GM21381 (cell line): Measurements from ENCODE around the gene GRM7.

Experiments
- ATAC-seq: cut with Tn5 transposase; IDR thresholded peaks from one replicate; pipeline ENCODE4 v1.9.1; 2021; ENCODE audit warnings: mild to moderate bottlenecking, moderate library complexity; ENCODE audit not compliant: unreplicated experiment

GRM7 gene

GRCh38 chr3:7215706-7216105, 354.8 kb downstream of the GRM7 start:
- ATAC-seq = no peak

- ATAC-seq = no peak
These were observed 365.5 kb downstream of the GRM7 start for GRCh38 chr3:7226393-7226792.

GRCh38 chr3:7238565-7239295, 377.8 kb downstream of the GRM7 start:
- no peak for ATAC-seq

DNA sequence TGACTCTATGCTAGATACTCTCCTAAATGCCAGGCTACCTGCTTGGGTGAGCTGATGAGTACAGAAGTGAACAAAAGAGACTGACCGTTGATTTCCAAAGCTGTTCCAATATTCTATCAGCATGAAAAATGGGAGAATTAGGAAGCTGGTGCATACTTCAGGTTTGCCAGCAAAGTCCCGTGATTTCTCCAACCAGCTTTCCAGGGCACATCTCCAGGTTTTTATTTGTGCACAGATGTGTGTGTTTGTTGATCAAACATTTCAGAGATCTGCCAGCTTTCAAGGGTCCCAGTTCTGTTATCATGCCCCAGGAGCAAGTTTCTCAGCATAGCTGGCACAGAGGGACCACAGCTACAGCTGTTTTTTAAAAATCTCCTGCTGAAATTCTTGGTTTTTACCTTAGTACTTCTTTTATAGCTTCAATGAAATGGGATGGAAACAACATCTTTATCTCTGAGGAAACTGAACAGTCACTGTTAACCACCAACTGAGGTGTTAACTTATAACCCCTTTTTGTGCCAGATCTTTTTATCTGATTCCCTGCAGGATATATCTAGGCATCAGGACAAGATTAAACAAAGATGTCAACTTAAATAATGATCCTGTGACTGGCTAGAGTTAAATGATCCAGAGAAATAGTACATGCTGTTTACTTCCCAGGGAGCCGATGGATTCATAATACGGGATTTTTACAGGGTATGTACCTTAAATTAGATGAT, 380.8 kb downstream of the GRM7 start:
- ATAC-seq = no peak

DNA sequence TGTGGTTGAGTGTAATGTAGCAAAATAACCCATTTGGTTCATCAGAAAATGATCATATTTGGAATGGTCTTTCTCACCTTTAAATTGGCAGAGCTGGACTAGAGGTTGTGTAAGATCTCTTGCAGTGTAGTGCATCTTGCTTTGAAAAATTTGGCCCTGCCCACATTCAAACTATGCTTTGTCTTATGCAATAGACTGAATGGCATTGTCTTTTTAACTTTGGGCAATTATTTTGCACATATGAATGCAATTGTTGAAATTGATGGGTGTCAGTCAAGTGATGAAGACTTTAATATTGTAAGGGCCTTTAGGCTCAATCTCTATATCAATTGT, 381.4 kb downstream of the GRM7 start:
- no peak for ATAC-seq

GRCh38 chr3:7249493-7250076, 388.7 kb downstream of the GRM7 start:
- ATAC-seq = no peak

DNA sequence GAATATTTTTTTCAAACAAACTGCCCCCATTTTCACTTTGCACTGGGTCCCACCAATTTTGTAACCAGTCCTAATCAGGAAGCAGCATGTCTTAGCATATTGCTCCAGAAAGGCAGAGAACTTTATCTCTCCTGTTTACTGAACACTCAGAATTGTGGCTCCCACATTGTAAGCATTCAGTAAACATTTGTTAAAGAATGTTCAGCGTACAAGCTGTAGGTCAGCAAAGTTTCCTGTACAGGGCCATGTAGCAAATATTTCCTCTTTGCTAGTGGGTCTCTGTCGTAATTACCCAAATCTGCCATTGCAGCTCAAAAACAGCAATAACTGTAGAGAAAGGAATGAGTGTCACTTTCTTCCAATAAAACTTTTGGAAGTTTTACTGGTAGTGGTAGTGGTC, 393.3 kb downstream of the GRM7 start:
- ATAC-seq = no peak

- no peak for ATAC-seq
These were observed 400.1 kb downstream of the GRM7 start for GRCh38 chr3:7260975-7261374.

DNA sequence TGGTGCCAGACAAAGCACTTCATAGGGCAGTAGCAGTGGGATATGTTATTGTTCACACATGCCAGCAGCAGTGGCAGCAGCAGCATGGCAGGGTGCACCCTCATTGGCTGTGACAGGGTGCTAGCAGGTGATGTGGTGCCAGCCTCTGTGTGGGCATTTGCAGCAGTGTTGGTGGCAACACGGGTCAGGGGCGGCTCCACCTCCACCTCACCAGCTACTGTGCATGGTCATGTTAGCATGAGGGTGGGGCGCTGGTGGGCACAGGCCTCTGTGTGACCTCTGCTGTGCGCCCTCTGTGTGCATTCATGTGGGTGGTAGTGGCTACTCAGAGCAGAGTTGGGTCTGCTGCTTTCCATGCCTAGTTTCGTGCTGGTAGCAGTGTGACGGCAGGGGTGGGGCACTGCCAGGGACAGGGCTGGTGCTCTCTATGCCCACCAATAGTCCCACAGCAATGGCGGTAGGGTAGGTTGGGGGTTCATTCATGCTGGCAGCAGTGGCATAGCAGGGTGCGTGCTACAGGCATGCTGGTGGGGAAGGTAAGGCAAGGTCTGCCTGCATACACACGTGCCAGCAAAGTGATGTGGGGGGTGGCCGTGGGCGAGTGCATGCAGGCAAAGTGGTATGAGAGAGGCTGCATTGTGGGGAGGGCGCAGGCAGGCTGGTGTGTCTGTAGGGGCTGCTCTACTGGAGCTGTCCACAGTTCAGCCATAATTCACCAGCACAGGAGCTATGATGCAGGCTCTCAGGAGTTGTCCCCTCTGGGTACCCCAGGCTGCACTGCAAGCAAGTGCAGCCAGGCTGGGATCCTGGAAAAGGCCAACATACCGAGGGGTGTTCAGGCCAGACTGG, 402.7 kb downstream of the GRM7 start:
- ATAC-seq = no peak

DNA sequence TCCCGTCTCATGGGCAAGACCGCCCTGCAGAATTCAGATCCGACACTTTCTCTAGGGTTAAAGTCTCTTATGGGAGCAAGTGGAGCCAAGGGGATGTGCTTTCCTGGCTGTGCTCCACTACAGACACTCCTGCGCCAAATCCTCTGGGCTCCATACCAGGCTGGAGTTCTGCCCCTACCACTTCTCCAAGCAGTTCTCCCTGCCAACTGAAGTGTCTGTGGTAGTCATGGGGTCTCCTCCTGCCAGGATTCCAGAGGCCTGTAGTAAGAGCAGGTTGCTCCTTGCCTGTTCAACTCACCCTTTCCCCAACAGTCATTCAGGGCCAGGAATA, 403.2 kb downstream of the GRM7 start:
- no peak for ATAC-seq

- ATAC-seq = no peak
These were observed 404.8 kb downstream of the GRM7 start for GRCh38 chr3:7265736-7266135.

DNA sequence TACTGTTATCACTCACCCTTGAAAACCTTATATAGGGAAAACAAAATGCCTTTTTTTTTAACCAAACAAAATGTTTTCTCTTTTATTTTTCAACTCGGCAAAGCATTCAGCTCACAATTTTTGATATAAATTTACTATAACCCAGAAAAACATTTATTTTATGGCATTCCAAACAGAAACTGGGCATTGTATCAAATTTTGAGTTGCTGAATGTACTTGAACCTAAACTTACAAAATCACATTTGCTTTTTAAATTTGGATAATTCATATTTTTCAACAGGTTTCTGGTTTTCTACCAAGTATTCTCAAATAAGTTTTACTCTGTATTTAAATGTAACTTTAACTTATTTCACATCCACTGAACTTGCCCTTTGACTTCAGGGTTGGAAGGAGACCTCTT, 405.6 kb downstream of the GRM7 start:
- ATAC-seq = no peak

DNA sequence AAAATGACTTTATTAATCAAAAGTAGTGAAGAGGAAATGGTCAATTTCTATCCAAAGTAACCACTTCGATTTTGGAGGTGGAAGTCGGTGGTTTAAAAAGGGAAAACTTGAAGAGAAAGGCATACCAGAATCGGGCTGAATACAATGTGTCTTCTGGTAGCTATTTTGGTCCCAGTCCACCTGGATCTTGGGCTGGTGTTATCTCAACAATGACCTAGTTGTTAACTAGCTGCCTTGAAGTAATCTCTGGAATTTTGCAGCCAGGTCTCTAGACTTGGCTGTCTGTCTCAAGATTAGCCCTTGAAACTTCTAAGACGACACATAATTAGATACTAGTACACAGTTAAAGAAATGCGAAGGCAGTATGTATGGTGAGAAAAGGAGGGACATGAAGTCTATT, 409.8 kb downstream of the GRM7 start:
- no peak for ATAC-seq

DNA sequence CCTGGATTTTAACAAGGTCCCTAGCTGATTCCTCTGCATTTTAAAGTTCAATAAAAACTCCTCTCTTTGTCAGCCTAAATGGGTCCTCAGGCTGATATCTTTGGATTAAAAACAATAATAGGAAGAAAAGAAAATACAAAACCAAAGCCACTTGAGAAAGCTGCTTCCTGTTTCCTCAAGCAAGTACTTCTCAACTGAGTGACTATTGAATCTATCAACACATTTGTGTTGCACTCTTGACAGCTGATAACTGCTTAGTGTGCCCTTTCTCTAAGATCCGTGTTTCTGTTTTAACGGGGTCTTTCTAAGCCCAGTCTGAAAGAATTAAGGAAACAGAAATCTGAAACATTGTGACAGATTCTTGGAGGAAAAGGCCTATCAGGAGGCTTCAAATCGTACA, 410.7 kb downstream of the GRM7 start:
- ATAC-seq = no peak

DNA sequence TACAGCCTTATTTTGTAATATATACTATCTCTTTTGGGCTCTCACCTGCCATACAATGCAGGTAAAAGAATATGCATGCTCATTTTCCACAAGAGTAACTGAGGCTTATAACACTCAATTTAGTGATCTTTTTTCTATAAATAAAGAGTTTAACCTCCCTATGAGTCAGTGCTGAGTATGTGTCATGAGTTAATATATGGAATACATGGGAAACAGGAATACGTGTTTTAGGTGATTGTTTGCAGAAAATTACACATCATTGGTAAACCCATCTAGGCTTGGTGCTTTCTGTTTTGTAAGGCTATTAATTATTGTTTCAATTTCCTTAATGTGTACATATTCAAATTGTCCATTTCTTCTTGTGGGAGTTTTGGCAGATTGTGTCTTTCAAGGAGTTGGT, 411.3 kb downstream of the GRM7 start:
- ATAC-seq = no peak

GRCh38 chr3:7275396-7275795, 414.5 kb downstream of the GRM7 start:
- ATAC-seq = no peak

- no peak for ATAC-seq
These were observed 419.4 kb downstream of the GRM7 start for GRCh38 chr3:7280318-7280717.

GRCh38 chr3:7282988-7283387, 422.1 kb downstream of the GRM7 start:
- no peak for ATAC-seq

- no peak for ATAC-seq
These were observed 424.6 kb downstream of the GRM7 start for GRCh38 chr3:7285505-7285904.

- ATAC-seq = no peak
These were observed 427.2 kb downstream of the GRM7 start for GRCh38 chr3:7288133-7288532.

DNA sequence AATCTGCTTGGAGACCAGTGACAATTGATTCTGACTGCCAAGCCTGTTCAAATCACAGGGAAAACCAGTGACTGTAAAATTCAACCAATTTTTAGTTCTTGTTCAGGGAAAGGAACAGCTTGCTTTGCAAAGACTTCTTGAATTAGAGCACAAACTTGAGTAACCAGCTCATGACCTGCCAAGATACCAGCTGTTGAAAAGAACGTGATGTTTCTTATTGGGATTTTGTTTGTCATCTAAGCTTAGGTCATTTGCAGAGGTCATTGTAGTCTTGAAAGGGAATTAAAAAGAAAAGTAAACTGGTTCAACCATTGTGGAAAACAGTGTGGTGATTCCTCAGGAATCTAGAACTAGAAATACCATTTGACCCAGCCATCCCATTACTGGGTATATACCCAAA, 428.2 kb downstream of the GRM7 start:
- no peak for ATAC-seq
